ENCODE results near the gene VEZF1. TPM values are rescaled to one million over a fixed set of nuclear protein-coding genes. Genes with fewer than 3 reads are reported as not detected.

VEZF1 gene
- total and polyA plus RNA-seq, 2 of the 4 experiments (the other 2 are of a cell fraction) = 21.1 to 42.1 TPM

DNA sequence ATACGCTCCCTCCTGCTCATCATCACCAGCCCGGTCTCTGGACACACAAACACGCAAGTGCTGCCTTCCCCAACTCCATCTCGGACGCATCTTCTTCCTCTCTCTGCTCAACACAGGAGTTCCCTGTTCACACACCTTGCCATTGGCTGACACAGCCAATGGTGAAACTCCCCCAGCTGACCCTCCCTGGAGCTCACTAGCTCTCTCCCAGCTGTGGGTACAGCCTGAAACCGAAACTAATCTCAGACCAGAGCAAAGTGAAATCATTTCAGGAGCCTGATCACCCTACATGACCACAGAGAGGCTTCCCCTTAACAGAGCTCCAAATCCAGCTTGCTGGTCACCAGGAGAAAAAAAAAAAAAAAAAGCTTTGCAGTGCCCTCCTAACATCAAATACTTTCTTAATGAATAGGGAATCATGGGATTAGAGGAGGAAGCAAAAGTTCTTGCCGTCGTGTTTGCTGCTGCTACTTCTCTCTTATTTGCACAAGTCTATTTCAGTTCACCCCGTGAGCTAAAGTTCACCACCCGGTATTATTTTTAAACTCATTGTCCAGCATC, 41.2 kb downstream of the VEZF1 start:
- peak overlapping the region; percentile 68 for H3K4me2 ChIP-seq (ENCODE audit: low read depth, low read length)
- H3K9me1 ChIP-seq (ENCODE audit: insufficient read depth, low read length) = peaks cover 30% of the 10 kb centered on the region
- no peaks in the 10 kb centered on the region for H3K36me3 ChIP-seq (ENCODE audit: control insufficient read depth, insufficient read depth, low read length)
- TF ChIP-seq MXI1 (IDR thresholded peaks at IDR 0.05; ENCODE audit: borderline replicate concordance, low read depth, low read length) = no peak
- TF ChIP-seq, protein P1, sequence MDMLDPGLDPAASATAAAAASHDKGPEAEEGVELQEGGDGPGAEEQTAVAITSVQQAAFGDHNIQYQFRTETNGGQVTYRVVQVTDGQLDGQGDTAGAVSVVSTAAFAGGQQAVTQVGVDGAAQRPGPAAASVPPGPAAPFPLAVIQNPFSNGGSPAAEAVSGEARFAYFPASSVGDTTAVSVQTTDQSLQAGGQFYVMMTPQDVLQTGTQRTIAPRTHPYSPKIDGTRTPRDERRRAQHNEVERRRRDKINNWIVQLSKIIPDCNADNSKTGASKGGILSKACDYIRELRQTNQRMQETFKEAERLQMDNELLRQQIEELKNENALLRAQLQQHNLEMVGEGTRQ (IDR thresholded peaks at IDR 0.05; ENCODE audit: low read depth, low read length) = peak; percentile 24; the same call in 1 of the 2 replicates
- in situ Hi-C loops (cut with MboI; ENCODE audit: low sequenced_read_pairs) (no loop called here), intact Hi-C loops (cut with micrococcal nuclease) (no loop called here), dilution Hi-C loops (cut with HindIII; ENCODE audit: low sequenced_read_pairs, unreplicated experiment) (no loop called here)
- no TSS peak for BruUV-seq (replicated peaks)
- H3K23ac ChIP-seq (ENCODE audit: low read depth, low read length) = peak overlapping the region; percentile 74
- H3K9me3 ChIP-seq (ENCODE audit: control insufficient read depth, insufficient read depth, low read length) = no peaks in the 10 kb centered on the region
- peak overlapping the region; percentile 54; the same call in 1 of the 2 replicates for H3K56ac ChIP-seq (ENCODE audit: extremely low read depth, insufficient read depth, low read length)
- peak overlapping the region; percentile 96 for H2BK120ac ChIP-seq (ENCODE audit: low read depth, low read length)
- H3K27ac ChIP-seq (ENCODE audit: insufficient read depth, low read length) = peak overlapping the region; percentile 15
- H3K4me1 ChIP-seq (ENCODE audit: control insufficient read depth, insufficient read depth, low read length) = peaks cover 25% of the 10 kb centered on the region
- peaks cover 5% of the 10 kb centered on the region; the same call in 1 of the 2 replicates for H4K20me1 ChIP-seq (ENCODE audit: insufficient read depth, low read length)
- peaks cover 25 to 75% of the 10 kb centered on the region in 2 experiments for H3K79me1 ChIP-seq (ENCODE audit: low read depth in 1 of 2, low read length in 2 of 2)
- H2AK5ac ChIP-seq (ENCODE audit: low read depth, low read length) = peak overlapping the region; percentile 79
- peak overlapping the region; percentile 55 for H2AFZ ChIP-seq (replicated peaks; ENCODE audit: low read length, poor library complexity)
- peak overlapping the region; percentile 58 for H2BK20ac ChIP-seq (ENCODE audit: low read depth, low read length)
- peak overlapping the region; percentile 70 for H2AK9ac ChIP-seq (replicated peaks; ENCODE audit: low read depth, low read length, poor library complexity)
- H3K4me3 ChIP-seq (ENCODE audit: insufficient read depth, low read depth, low read length) = peak overlapping the region; percentile 2; the same call in 1 of the 2 replicates
- peak; percentile 35 for ATAC-seq (ENCODE audit: low read depth)
- peak overlapping the region; percentile 36 for H2BK5ac ChIP-seq (ENCODE audit: low read depth, low read length, poor library complexity, severe bottlenecking)
- peak; percentile 78 for DNase-seq
- peak overlapping the region; percentile 22 to 67 for H4K8ac ChIP-seq (ENCODE audit: low read depth in 2 of 2, low read length in 2 of 2)
- peak overlapping the region; percentile 6; the same call in 1 of the 2 replicates for H3K9ac ChIP-seq (ENCODE audit: low read depth, low read length)
- ChIA-PET CTCF (interaction anchor here (0.6 to 2.1 kb wide), 5 partner anchors 36 to 147 kb away, joined by 3 to 5 read pairs (median 3); no protein-coding TSS in a partner anchor), POLR2A (ENCODE audit: unreplicated experiment) (interaction anchor here (0.5 to 0.7 kb wide), 5 partner anchors 8 to 68 kb away, joined by 3 to 7 read pairs (median 4); no protein-coding TSS in a partner anchor)
- peak overlapping the region; percentile 83; the same call in 2 of the 3 replicates for H2BK15ac ChIP-seq (ENCODE audit: low read depth, low read length)
- H3K14ac ChIP-seq (replicated peaks; ENCODE audit: low read depth, low read length) = peak overlapping the region; percentile 66
- H4K91ac ChIP-seq (ENCODE audit: insufficient read depth, low read depth, low read length) = peak overlapping the region; percentile 84
- WGBS, 2 experiments (ENCODE audit: extremely low coverage in 2 of 2, insufficient read length in 1 of 2) = no CpG with 5 or more reads among the region's 10 CpGs
- peak overlapping the region; percentile 46; the same call in 1 of the 2 replicates for H4K5ac ChIP-seq (ENCODE audit: low read depth, low read length)
- peak overlapping the region; percentile 91 for H3K4ac ChIP-seq (ENCODE audit: low read depth, low read length)
- no peaks in the 10 kb centered on the region for H3K27me3 ChIP-seq (ENCODE audit: control insufficient read depth, insufficient read depth, low read length)
- peak overlapping the region; percentile 4 for H3K18ac ChIP-seq (ENCODE audit: low read depth, low read length)
